Measurements from ENCODE around the gene ARSI. TPM values are rescaled to one million over a fixed set of nuclear protein-coding genes. Genes with fewer than 3 reads are reported as not detected.

The ARSI gene
- total RNA-seq, 1 experiment from 2014 or later, result 6.3 TPM

DNA sequence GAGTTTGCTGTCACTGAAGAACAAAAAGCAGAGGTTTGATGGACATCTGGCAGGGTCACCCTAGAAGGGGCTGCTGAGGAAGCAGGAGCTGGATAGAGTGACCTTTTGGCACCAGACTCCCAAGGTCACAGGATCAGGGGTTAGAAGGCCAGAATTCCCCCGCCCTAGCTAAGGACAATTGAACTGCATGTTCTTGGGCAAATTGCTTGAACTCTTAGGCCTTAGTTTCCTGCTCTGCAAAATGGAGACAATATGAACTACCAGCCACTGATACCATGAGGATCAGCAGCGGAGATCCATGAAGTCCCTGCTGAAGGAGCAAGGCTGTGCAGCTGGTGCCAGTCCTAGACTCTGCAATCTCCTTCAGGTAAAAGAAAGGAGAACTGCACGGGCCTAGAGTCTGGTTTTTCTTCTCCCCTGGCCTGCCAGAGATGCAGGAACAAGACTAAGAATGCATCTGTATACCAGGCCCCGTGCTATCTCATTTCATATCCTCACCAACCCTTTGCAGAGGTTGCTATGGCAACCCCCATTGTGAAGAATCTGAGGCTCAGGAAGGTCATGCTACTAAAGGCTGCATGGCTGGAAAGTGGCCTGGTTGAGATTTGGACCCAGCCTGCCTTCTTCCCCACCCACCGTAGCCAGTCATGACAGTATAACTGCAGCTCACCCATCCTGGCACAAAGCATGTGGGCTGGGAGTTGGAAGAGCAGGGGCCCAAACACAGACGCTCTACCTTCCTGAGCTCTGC is 46.9 kb downstream of the ARSI start:
- Histone ChIP-seq H3K4me2 (ENCODE audit: low read length) (no peak overlapping the region), H3K27ac (ENCODE audit: low read length) (no peak overlapping the region), H3K4me3 (ENCODE audit: low read length) (no peak overlapping the region), H2AFZ (ENCODE audit: low read length) (no peak overlapping the region), H3K9me3 (ENCODE audit: low read length) (no peaks in the 10 kb centered on the region), H3K79me2 (ENCODE audit: low read length) (no peaks in the 10 kb centered on the region), H3K36me3 (ENCODE audit: low read depth, low read length) (no peaks in the 10 kb centered on the region), H4K20me1 (ENCODE audit: low read length) (no peaks in the 10 kb centered on the region), H3F3A (ENCODE audit: low read length, unreplicated experiment) (no peaks in the 10 kb centered on the region), H3K9ac (ENCODE audit: low read length) (no peak overlapping the region), H3K27me3 (ENCODE audit: low read length) (no peaks in the 10 kb centered on the region), H3K4me1 (ENCODE audit: insufficient read depth, low read length) (peaks cover 3% of the 10 kb centered on the region), H3K9me2 (replicated peaks; ENCODE audit: low read length) (no peaks in the 10 kb centered on the region)
- POLR2A ChIA-PET (ENCODE audit: unreplicated experiment), result no interaction called here
- no peak for ATAC-seq
- BruUV-seq (replicated peaks), result no TSS peak
- intact Hi-C loops (cut with micrococcal nuclease), result no loop called here
- no peak for DNase-seq
- TF ChIP-seq EZH2 (IDR thresholded peaks at IDR 0.05; ENCODE audit: low read length, unreplicated experiment), result no peak
- TF ChIP-seq, protein P1, sequence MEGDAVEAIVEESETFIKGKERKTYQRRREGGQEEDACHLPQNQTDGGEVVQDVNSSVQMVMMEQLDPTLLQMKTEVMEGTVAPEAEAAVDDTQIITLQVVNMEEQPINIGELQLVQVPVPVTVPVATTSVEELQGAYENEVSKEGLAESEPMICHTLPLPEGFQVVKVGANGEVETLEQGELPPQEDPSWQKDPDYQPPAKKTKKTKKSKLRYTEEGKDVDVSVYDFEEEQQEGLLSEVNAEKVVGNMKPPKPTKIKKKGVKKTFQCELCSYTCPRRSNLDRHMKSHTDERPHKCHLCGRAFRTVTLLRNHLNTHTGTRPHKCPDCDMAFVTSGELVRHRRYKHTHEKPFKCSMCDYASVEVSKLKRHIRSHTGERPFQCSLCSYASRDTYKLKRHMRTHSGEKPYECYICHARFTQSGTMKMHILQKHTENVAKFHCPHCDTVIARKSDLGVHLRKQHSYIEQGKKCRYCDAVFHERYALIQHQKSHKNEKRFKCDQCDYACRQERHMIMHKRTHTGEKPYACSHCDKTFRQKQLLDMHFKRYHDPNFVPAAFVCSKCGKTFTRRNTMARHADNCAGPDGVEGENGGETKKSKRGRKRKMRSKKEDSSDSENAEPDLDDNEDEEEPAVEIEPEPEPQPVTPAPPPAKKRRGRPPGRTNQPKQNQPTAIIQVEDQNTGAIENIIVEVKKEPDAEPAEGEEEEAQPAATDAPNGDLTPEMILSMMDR (conservative IDR thresholded peaks at IDR 0.05; ENCODE audit: low read depth, low read length), result no peak
- TF ChIP-seq EZH2phosphoT487 (IDR thresholded peaks at IDR 0.05; ENCODE audit: borderline replicate concordance, low read length), result no peak
- CTCF ChIA-PET, result interaction anchor here (0.6 kb wide), 1 partner anchor 32 kb away, joined by 5 read pairs; no protein-coding TSS in a partner anchor

DNA sequence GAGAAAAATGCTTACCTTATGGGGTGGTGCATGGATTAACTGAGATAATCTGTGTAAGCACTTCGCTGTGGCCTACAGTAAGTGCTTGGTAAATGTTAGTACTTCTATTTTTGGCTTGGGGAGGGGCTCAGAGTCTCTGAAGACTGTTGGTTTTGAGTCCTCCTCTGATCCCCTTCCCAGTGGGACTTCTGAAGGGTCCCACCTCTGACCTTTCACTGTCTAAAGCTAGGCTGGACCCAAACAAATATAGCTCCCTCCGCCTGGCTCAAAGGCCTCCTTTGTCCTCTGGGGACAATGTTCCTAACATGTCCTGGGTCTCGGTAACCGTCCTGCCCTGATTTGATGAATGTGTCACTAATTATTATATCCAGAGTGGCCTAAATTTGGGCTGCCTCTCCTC is 47.9 kb downstream of the ARSI start:
- ChIA-PET CTCF (interaction anchor here (0.6 kb wide), 1 partner anchor 520 kb away, joined by 3 read pairs; no protein-coding TSS in a partner anchor), POLR2A (ENCODE audit: unreplicated experiment) (no interaction called here)
- DNase-seq (no peak), ATAC-seq (no peak)
- Histone ChIP-seq H3K9me2 (replicated peaks; ENCODE audit: low read length) (no peaks in the 10 kb centered on the region), H3K36me3 (ENCODE audit: low read depth, low read length) (no peaks in the 10 kb centered on the region), H3K9ac (ENCODE audit: low read length) (no peak overlapping the region), H2AFZ (ENCODE audit: low read length) (no peak overlapping the region), H3F3A (ENCODE audit: low read length, unreplicated experiment) (no peaks in the 10 kb centered on the region), H3K4me3 (ENCODE audit: low read length) (no peak overlapping the region), H3K4me2 (ENCODE audit: low read length) (no peak overlapping the region), H3K27ac (ENCODE audit: low read length) (no peak overlapping the region), H3K79me2 (ENCODE audit: low read length) (no peaks in the 10 kb centered on the region), H3K27me3 (ENCODE audit: low read length) (no peaks in the 10 kb centered on the region), H3K9me3 (ENCODE audit: low read length) (no peaks in the 10 kb centered on the region), H3K4me1 (ENCODE audit: insufficient read depth, low read length) (no peaks in the 10 kb centered on the region), H4K20me1 (ENCODE audit: low read length) (no peaks in the 10 kb centered on the region)
- intact Hi-C loops (cut with micrococcal nuclease), result no loop called here
- no peak for TF ChIP-seq EZH2 (IDR thresholded peaks at IDR 0.05; ENCODE audit: low read length, unreplicated experiment)
- TF ChIP-seq EZH2phosphoT487 (IDR thresholded peaks at IDR 0.05; ENCODE audit: borderline replicate concordance, low read length), result no peak
- TF ChIP-seq, protein P1 (conservative IDR thresholded peaks at IDR 0.05; ENCODE audit: low read depth, low read length), result no peak
- BruUV-seq (replicated peaks), result no TSS peak

DNA sequence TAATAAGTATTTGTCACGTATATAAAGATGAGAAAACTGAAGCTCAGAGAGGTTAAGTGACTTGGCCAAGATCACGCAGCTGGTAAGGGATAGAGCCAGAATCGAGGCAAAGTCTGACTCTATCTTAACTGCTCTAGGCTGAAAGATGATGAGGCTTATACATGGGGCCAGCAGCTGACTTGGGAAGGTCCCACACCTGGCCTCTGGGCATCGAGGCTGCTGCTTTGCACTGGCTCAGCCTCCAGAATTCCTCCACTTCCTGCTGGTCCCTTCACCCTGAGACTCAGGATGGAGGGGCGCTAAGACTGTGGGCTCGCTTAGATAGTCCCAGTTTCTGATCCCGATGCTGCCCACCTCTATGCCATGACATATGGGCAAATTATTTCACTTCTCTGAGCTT is 48.3 kb downstream of the ARSI start:
- H3K79me2 ChIP-seq (ENCODE audit: low read length), result no peaks in the 10 kb centered on the region
- no peaks in the 10 kb centered on the region for H3K4me1 ChIP-seq (ENCODE audit: insufficient read depth, low read length)
- H4K20me1 ChIP-seq (ENCODE audit: low read length), result no peaks in the 10 kb centered on the region
- no peak for ATAC-seq
- no peak for DNase-seq
- H3K9me2 ChIP-seq (replicated peaks; ENCODE audit: low read length), result no peaks in the 10 kb centered on the region
- BruUV-seq (replicated peaks), result no TSS peak
- H3K27me3 ChIP-seq (ENCODE audit: low read length), result no peaks in the 10 kb centered on the region
- intact Hi-C loops (cut with micrococcal nuclease), result no loop called here
- H3K4me2 ChIP-seq (ENCODE audit: low read length), result no peak overlapping the region
- no peak overlapping the region for H3K27ac ChIP-seq (ENCODE audit: low read length)
- H3F3A ChIP-seq (ENCODE audit: low read length, unreplicated experiment), result no peaks in the 10 kb centered on the region
- ChIA-PET POLR2A (ENCODE audit: unreplicated experiment) (no interaction called here), CTCF (no interaction called here)
- no peak for TF ChIP-seq EZH2 (IDR thresholded peaks at IDR 0.05; ENCODE audit: low read length, unreplicated experiment)
- TF ChIP-seq, protein P1 (conservative IDR thresholded peaks at IDR 0.05; ENCODE audit: low read depth, low read length), result no peak
- TF ChIP-seq EZH2phosphoT487 (IDR thresholded peaks at IDR 0.05; ENCODE audit: borderline replicate concordance, low read length), result no peak
- H2AFZ ChIP-seq (ENCODE audit: low read length), result no peak overlapping the region
- no peaks in the 10 kb centered on the region for H3K36me3 ChIP-seq (ENCODE audit: low read depth, low read length)
- no peaks in the 10 kb centered on the region for H3K9me3 ChIP-seq (ENCODE audit: low read length)
- no peak overlapping the region for H3K9ac ChIP-seq (ENCODE audit: low read length)
- no peak overlapping the region for H3K4me3 ChIP-seq (ENCODE audit: low read length)

Data from PC-3 (cell line).